ENCODE data around the gene ITCH.

GRCh38 chr20:34532320-34532719, 169.2 kb downstream of the ITCH start:
- TF ChIP-seq CTCF (IDR thresholded peaks at IDR 0.05; ENCODE audit: borderline replicate concordance, extremely low read depth, low read length, poor library complexity, severe bottlenecking) = no peak
- no peak for TF ChIP-seq EZH2 (IDR thresholded peaks at IDR 0.05; ENCODE audit: borderline replicate concordance, low read depth, low read length, severe bottlenecking)
